ENCODE measurements around the gene RIT1.

Gene RIT1

GRCh38 chr1:155847823-155848529, 63.2 kb downstream of the RIT1 start:
- no peak for DNase-seq

Data from stimulated activated CD4-positive, alpha-beta T cell treated with anti-CD3 and anti-CD28 coated beads, Interleukin-1b, Interleukin-23, amount 100 ng/mL, for 48 hours (primary cell).